ENCODE data around the gene LNPK.
"Not testable (repeated sequence)": the region's sequence is repeated elsewhere in the genome, so short reads cannot be mapped to it uniquely, and the experiment has no call there.

The LNPK gene

GRCh38 chr2:175966839-175967238, 35.2 kb downstream of the LNPK start:
- DNase-seq (ENCODE audit: low spot score): no peak

GRCh38 chr2:175965773-175966172, 36.3 kb downstream of the LNPK start:
- no peak for DNase-seq (ENCODE audit: low spot score)

- DNase-seq (ENCODE audit: low spot score): no peak
Observed at GRCh38 chr2:175964195-175964594, 37.9 kb downstream of the LNPK start.

GRCh38 chr2:175963171-175963570, 38.9 kb downstream of the LNPK start:
- not testable (repeated sequence) for DNase-seq (ENCODE audit: low spot score)

- no peak for DNase-seq (ENCODE audit: low spot score)
Observed at GRCh38 chr2:175957845-175958244, 44.2 kb downstream of the LNPK start.

GRCh38 chr2:175955136-175955535, 46.9 kb downstream of the LNPK start:
- no peak for DNase-seq (ENCODE audit: low spot score)

GRCh38 chr2:175950512-175950911, 51.6 kb downstream of the LNPK start:
- DNase-seq (ENCODE audit: low spot score): no peak

- no peak for DNase-seq (ENCODE audit: low spot score)
Observed at GRCh38 chr2:175948191-175948590, 53.9 kb downstream of the LNPK start.

GRCh38 chr2:175947073-175947472, 55.0 kb downstream of the LNPK start:
- no peak for DNase-seq (ENCODE audit: low spot score)

GRCh38 chr2:175941699-175942098, 60.4 kb downstream of the LNPK start:
- no peak for DNase-seq (ENCODE audit: low spot score)

GRCh38 chr2:175937216-175937615, 64.9 kb downstream of the LNPK start:
- no peak for DNase-seq (ENCODE audit: low spot score)

- no peak for DNase-seq (ENCODE audit: low spot score)
Observed at GRCh38 chr2:175935289-175936181, 66.5 kb downstream of the LNPK start.

- DNase-seq (ENCODE audit: low spot score): no peak
Observed at GRCh38 chr2:175932675-175933074, 69.4 kb downstream of the LNPK start.

- no peak for DNase-seq (ENCODE audit: low spot score)
Observed at GRCh38 chr2:175931805-175932204, 70.3 kb downstream of the LNPK start.

- DNase-seq (ENCODE audit: low spot score): no peak
Observed at GRCh38 chr2:175930504-175930903, 71.6 kb downstream of the LNPK start.

GRCh38 chr2:175929850-175930249, 72.2 kb downstream of the LNPK start:
- no peak for DNase-seq (ENCODE audit: low spot score)

GRCh38 chr2:175926272-175926671, 75.8 kb downstream of the LNPK start:
- DNase-seq (ENCODE audit: low spot score): no peak

GRCh38 chr2:175922160-175922559, 79.9 kb downstream of the LNPK start:
- no peak for DNase-seq (ENCODE audit: low spot score)

GRCh38 chr2:175918935-175919334, 83.1 kb downstream of the LNPK start:
- no peak for DNase-seq (ENCODE audit: low spot score)

GRCh38 chr2:175914846-175915245, 87.2 kb downstream of the LNPK start:
- no peak for DNase-seq (ENCODE audit: low spot score)

GRCh38 chr2:175913849-175914743, 88.0 kb downstream of the LNPK start:
- not testable (repeated sequence) for DNase-seq (ENCODE audit: low spot score)

- not testable (repeated sequence) for DNase-seq (ENCODE audit: low spot score)
Observed at GRCh38 chr2:175913267-175913666, 88.8 kb downstream of the LNPK start.

GRCh38 chr2:175904035-175904434, 98.0 kb downstream of the LNPK start:
- no peak for DNase-seq (ENCODE audit: low spot score)
